Activated effector memory CD4-positive, alpha-beta T cell treated with anti-CD3 and anti-CD28 coated beads, Interleukin-2, amount 50 U/mL, for 16 hours (primary cell): Measurements from ENCODE around the gene DNAJB6.

Experiments
- DNase-seq: peaks from one replicate; pipeline ENCODE4 v3.0.0-alpha.2; 2020

DNAJB6 gene

DNA sequence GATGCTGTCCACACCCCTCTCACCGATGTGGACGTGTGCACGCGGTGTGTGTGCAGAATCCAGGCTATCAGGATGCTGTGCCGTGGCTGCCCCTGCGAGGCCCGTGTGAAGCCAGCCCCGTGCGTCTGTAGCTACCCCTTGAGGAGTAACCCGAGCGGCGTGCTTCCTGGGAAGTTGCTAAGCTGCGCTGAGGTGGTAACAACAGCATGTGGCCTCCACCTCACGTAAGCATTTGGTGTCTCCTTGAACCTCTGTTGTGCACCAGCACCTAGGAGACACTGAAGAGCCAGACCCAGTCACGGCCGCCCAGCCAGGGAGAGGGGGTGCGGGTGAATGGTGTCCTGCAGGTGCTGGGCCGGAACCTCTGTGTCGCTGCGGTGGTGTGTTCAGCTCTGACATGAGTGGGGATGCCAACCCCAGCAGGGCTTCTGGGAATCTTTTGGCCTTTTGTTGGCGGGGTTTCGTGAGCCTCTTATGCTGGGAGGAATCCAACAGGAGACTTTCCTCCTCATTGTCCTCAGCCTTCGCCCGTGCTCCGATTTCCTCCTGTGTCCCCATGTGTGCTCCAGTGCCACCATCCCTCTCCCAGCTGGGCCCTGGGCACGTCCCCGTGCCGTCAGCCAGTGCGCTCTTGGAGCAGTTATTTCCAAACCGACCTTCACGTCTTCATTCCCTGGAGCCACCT is 60.4 kb downstream of the DNAJB6 start:
- DNase-seq = no peak

DNA sequence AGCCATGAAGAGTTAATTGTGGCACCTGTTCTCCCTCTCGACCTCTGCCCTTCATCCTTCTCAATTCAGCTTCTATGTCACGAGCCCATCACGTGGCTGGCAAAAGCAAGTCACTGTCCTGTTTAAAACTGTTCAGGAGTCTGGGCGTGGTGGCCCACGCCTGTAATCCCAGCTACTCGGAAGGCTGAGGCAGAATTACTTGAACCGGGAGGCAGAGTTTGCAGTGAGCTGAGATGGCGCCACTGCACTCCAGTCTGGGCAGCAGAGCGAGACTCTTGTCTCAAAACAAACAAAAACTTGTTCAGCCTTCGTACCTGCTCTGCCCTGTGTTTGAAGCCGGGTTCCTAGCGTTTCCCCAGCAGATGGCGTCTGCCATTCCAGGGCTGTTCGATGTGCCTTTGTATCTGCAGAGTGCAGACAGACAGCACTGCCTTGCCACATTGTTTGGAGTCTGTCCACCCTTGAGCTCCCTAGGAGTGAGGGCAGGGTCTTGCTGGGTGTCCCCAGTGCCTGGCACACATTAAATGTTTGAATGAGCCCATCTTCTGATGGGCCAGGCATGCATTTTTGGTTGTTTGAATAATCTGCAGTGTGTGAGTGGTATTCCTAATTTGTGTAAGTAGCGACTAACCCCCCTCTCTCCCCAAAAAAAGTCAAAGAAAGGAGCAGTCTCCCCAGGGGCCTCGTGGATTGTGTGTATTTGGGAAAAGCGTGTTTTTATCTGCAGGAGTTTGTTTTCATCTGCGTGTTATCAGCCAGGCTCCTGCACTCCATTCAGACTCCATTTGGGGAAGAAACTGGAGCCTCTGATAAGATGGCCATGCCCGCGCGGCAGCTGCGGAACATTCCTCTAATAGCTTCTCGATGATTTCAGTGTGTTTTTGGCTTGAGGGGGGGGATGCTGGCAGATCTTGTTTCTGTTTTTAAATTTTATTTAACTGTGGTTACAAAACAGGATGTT is 61.2 kb downstream of the DNAJB6 start:
- no peak for DNase-seq

- no peak for DNase-seq
These were observed 62.4 kb downstream of the DNAJB6 start for GRCh38 chr7:157399086-157399687.

DNA sequence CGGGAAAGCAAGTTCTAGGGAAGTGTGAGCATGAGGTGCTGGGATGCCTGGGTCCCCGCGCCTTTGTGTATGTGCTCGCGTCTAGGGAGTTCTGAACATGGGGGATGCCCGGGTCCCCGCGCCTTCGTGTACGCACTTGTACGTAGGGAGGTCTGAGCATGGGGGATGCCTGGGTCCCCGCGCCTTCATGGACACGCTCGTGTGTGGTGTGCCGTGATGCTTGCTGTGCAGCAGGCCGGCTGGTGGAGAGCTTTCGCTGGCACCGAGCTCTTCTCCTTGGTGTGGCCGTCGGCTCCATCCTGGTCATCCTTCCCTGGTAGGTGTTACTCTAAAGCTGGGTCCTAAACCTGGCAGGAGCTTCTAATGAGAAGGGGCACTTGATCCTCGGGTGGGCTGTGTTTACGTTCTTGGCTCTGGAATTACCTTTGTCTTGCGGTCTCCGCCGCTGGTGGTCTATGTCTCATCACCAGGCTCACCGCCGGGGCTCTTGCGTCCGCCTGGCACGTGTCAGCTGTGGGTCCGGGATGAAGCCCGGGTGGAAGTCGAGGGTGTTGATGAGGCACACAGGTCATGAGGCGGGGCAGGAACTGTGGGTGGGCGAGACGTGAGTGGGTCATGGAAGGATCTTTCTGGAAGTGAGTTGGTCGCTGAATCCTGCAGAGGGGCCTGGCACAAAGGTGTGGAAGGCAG is 63.5 kb downstream of the DNAJB6 start:
- peak; percentile 52 for DNase-seq

- DNase-seq = no peak
These were observed 65.0 kb downstream of the DNAJB6 start for GRCh38 chr7:157401567-157402387.

- DNase-seq = no peak
These were observed 65.5 kb downstream of the DNAJB6 start for GRCh38 chr7:157402388-157402703.

GRCh38 chr7:157402911-157403534 is 66.2 kb downstream of the DNAJB6 start:
- DNase-seq = no peak

- DNase-seq = no peak
These were observed 67.0 kb downstream of the DNAJB6 start for GRCh38 chr7:157403646-157404401.

DNA sequence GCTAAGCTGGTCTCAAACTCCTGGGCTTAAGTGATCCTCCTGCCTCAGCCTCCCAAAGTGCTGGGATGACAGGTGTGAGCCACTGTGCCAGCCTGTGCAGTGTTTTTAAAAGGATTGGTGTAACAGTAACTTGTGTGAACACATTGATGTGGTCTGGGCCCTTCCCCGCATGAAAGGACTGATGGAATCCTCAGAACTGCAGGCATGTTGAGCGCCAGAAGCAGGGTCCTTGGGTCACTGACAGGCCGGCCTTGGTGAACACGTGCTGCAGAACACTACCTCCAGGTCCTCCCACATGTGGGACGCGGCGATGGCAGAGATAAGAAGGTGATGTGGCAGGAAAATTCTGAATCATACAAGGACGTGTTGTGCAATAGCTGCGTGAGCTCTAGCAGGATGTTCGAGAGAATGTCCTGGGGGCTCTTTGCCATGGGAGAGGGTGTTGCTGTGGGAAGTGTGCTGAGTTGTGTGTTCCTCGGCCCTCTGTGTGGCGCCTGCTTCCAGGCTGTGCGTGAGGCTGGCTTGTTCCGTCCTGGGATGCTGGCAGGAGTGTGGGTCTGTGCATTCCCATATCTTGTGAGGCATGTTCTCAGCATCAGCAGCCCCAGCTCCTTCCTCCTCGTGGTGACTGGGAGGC is 68.2 kb downstream of the DNAJB6 start:
- DNase-seq = peak; percentile 73

DNA sequence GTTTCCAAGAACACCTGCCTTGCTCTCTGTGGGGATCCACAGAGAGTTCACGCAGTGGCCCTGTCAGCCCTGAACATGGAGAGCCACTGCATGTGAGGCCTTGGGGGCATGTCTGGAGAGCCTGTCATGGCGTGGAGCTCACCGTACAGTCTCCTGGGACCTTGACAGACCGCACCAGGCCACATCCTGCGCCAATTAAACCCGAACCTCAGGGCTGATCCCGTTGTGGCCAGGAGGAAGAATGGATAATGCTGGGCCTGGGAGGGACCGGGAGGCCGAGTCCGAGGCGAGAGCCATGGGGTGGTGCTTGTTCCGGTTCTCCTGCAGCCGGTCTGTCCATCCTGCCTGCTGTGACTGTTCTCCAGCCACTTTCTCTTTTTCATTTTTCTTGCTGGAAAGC is 68.7 kb downstream of the DNAJB6 start:
- no peak for DNase-seq

- DNase-seq = no peak
These were observed 69.4 kb downstream of the DNAJB6 start for GRCh38 chr7:157405914-157406810.

DNA sequence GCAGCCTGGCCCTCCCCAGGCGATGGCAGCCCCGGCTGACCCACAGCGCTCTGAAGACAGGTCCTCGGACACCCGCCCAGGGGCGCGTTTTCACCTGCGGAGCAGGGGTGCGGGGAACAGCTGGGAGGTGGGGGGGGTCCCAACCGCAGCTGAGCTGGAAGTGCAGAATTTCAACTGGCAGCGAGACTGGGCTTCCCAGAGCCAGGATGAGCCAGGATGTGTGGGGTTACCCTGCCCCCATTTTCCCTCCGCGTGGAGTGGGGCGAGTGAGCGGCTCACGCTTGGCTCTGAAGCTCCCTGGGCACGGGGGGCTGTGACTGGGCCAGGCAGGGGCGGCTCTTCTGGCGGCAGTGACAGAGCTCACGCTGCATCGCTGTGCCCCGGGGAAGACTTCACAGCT is 70.2 kb downstream of the DNAJB6 start:
- no peak for DNase-seq

DNA sequence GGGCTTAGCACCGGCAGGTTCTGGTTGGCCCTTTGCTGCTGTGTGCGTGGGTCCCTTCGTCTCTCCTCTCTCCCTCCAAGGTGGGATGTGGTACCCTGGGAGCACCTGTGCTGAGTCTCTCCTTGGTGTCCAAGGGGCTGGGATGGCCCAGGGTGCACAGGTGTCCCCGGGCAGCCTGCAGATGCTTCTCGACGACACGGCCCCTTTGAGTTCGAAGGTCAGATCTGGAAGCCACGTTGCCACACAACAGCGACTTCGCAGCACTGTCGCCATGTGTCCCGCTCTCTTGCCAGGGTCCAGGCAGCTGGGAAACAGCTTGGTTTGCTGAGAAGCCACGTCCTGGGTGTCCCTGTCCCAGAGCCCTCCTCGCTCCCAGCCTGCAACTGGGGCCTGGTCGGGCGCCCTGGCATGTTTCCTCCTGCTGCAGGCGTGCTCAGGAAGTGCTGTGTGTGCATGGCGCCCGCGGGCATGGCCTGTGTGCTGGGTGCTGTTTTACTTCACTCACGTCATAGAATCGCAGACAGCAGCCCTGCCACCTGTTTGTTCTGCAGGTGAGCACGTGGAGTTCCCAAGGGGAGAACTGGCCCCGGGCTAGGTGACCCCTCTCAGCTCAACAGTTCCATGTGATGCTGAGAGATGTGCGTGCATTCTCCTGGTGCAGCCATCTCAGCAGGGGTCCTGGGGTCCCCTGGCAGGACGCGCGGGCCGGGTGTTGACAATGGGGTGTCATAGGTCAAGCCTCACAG is 70.9 kb downstream of the DNAJB6 start:
- DNase-seq = no peak

DNA sequence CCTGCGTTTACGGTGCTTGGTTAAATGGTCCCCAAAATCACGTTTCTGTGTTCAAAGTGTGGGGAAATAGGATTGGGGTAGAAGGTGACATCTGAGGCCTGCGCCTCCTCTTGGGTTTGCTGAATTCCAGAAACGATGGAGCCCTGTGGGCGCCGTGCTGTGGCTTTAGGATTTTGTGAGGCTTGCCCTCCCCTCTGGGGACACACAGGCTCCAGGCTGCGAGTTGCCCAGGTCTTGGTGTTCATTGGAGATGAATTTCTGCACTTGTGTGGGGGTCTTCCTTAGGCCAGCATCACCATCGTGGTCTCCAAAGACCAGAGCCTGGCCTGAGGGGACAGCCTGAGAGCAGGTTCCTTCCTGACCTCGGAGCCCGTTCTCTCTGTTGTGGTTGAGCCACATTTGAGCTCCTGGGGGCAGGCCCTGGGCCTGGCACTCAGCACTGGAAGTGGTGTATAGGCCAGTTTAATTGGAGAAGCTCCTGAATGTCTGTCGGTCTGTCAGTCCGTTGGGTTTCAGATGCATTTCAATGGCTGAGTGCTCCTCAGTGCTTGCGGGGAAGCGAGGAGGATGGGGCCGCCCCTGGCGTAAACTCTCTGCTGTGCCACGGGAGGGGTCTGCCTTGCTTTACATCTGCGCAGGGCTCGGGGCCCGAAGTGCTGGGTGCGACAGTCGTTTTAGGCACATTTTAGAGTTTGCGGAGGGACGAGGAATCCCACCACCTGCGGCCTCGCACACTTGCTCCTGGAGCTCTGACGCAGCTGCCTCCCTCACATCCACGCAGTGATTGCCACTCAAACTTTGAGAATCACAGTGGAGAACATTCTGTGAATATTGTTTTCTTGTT is 71.7 kb downstream of the DNAJB6 start:
- no peak for DNase-seq

GRCh38 chr7:157409149-157409752 is 72.4 kb downstream of the DNAJB6 start:
- no peak for DNase-seq

DNA sequence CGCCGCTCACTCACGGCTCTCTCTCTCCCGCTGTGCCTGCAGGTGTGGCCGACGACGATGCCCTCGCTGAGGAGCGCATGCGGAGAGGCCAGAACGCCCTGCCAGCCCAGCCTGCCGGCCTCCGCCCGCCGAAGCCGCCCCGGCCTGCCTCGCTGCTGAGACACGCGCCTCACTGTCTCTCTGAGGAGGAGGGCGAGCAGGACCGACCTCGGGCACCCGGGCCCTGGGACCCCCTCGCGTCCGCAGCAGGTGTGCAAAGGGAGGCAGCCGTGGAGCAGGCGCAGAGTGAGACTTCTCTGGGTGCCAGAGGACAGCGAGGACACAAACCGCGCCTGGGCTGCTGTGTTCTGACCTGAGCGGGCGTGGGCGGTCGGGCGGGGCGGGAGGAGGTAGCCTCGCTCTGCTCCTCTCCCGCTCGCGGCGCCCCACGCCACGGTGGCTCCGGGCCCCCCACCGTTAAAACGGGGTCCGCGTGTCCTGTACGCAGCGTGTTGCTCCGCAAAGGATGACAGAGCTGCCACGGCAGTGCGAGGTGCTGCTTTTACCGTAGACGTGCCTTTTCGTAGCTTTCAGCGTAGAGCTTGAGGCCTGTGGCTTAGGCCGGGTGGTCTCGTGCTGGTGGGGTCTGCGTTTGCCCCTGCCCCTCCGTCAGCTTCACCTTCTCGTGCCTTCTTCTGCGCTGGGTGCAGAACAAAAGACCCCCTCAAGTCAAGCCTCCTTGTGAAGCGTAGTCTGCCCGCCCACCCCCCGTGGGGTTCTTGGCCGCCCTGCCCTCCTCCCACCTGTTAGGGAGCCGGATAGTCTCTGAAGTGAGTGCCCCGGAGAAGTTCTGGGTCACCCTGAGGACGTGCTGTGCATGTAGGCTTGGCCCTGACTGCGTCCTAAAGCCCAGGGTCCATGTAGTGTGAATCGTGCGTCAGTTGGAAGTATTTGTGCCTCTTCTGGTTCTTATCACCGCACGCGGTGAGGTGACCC is 73.2 kb downstream of the DNAJB6 start:
- no peak for DNase-seq
